Right lung (tissue), 5 donors: Measurements from ENCODE around the gene HPSE2. TPM values are rescaled to one million over a fixed set of nuclear protein-coding genes. Genes with fewer than 3 reads are reported as not detected.

Experiments
- DNase-seq, 2 donors: peaks; one replicate each; pipeline ENCODE4 v3.0.0-alpha.2; 2013
- polyA plus RNA-seq, 5 donors: library from polyadenylated mRNA; unstranded; fragments of 120-200 nt; gene quantifications; one replicate each; pipeline versions ENCODE4 v1.2.1 to v1.2.3, GENCODE V29; 2013; ENCODE audit warnings: inconsistent platforms in 1 of 5, low replicate concordance in 1 of 5; ENCODE audit not compliant: insufficient read length in 5 of 5, insufficient read depth in 1 of 5

Gene HPSE2
- polyA plus RNA-seq, 5 donors, result 11.9 to 19.1 (median 13.8) TPM

GRCh38 chr10:98694014-98694413, 541.6 kb downstream of the HPSE2 start:
- DNase-seq, result no peak

- DNase-seq, result no peak
These were observed 548.0 kb downstream of the HPSE2 start for GRCh38 chr10:98687685-98688084.

- DNase-seq, result no peak
These were observed 551.4 kb downstream of the HPSE2 start for GRCh38 chr10:98684019-98684899.

- DNase-seq, result no peak
These were observed 558.8 kb downstream of the HPSE2 start for GRCh38 chr10:98676895-98677294.

DNA sequence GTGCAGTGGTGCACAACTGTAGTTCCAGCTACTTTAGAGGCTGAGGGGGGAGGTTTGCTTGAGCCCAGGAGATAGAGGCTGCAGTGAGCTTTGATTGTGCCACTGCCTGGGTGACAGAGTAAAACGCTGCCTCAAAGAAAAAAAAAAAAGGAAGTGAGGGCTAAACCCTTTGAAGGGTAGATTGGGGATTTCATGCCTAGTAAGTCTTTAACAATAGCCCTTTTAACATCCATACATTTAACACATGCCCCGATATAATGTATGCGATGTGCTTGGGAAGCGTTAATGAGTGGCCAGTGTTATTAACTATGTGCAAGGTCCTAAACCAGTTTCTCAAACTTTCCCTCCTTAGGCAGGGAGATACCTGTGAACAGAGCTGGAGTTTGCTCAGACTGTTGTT, 559.8 kb downstream of the HPSE2 start:
- DNase-seq, result no peak

DNA sequence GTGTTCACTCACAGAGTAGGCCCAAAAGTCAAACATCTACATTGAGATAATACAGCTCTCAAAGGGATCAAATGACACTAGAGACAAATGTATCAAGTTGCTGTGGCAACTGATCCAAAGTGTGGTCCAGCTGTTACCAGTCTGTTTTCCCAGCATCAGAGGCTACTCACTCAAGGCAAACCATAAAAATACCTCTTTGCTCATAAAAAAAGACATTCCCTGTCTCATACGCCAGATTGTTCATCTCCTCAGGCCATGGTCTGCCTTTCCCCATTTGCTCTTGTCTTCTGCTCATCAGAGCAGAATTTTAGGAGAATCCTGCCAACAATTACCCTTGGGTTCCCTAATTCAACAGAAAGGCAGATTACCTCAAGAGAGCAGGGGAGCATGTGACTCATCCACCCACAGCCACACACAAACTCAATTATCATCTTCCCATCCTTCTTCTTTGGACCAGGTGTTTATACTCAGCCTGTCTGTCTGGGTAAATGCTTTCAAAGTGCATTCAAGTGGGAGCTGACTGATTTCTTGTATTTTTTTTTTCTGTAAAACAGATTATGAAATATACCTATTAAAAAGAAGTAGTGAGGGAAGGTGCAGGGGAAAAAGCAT, 562.4 kb downstream of the HPSE2 start:
- no peak for DNase-seq

GRCh38 chr10:98667081-98667480, 568.6 kb downstream of the HPSE2 start:
- no peak for DNase-seq

GRCh38 chr10:98666276-98666675, 569.4 kb downstream of the HPSE2 start:
- no peak for DNase-seq

DNA sequence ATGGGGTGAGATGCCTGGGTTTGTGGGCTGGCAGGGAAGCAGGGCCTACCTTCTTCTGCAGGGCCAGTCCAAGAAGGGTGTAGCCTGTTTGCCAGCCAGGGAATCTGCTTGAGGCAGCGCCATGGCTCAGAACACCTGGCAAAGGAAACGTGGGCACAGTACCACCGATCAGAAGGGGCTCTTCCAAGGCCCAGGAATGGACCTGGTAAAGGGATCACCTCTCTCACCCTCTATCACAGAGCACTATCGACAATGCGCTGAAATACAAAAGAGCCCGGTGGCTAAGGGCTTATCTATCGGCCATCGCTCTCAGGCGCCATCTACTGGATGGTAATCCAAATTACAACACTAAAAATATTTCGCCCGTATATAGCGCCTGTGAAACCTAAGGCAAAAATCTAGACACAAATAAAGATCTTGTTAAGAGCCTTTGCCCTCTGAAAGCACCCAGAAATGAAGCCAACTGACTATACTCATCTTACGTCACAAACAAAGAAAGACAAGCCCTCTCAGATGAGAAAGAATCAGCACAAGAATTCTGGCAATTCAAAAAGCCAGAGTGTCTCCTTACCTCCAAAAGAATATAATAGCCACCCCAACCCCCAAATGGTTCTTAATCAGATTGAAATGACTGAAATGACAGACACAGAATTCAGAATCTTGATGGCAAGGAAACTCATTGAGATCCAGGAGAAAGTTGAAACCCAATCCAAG, 571.2 kb downstream of the HPSE2 start:
- no peak for DNase-seq

DNA sequence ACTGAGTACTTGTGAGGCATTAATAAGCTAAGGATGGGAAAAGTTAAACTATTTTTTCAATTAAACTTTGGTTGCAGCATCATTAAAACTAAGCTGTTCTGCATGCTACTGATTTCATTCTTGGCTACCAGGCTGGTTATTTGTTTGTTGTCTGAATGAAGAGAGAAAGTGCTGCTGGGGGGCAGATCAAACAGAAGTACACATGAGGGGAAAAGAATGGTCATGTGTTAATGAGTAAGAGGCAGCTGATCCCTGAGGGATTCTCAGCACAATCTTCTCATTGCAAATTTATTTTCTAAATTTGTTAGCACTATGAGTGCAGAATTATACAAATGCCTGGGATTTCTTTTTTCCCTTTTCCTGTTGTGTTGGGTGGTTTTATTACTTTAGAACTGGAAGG, 575.7 kb downstream of the HPSE2 start:
- DNase-seq, result no peak

DNA sequence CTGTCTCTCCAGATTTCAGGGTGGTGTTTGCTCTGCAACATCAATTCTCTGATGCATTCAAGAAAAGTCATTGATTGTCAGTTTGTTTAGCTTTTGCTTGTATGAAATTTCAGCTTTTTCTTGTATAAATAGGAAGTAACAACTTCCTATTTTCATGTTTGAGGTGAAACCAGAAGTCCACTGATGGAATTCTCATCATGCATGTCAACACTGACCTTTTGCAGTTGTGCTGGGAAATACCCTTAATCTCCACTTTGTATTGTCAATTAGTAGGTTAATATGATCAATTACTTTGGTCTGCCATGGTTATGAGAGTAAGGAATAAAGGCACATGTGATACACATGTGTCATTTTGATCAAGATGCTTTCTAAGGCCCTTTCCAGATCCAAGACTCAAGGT, 580.2 kb downstream of the HPSE2 start:
- DNase-seq, result no peak

DNA sequence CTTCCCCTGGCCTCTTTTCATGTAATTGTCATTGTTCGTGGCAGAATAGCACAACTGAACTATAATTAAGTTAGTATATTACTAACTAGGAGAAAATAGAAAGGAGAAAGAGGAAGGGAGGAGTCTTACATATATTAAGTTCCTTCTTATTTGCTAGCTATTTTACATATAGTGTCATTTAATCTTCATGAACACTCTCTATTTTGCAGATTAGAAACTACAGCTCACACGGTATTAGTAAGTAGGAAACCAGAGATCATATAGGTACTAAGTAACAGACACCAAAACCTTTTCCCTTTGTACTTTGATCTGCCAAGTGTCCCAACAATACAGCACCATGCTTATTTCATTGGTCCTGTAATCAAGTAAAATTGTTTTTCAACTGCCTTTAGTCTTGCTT, 586.5 kb downstream of the HPSE2 start:
- DNase-seq, result no peak

- DNase-seq, result no peak
These were observed 588.4 kb downstream of the HPSE2 start for GRCh38 chr10:98646998-98647917.

GRCh38 chr10:98644466-98644865, 591.2 kb downstream of the HPSE2 start:
- DNase-seq, result no peak

DNA sequence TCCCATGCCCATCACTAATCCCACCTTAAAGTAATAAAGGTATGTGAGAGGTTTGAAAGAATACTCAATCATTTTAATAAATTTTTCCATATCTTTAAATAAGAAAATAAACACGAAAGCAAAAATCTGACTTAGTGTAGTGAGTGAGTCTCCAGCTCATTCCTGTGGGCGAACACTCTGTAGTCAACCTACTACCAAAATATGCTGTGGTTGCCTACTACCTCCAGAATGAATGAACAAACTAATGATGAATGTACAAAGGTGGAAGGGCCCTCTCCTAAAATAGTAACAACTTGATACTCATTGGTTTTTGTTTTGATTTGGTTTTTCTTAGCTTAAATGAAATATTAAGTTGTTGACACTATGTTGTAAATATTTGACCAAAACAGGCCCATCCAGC, 593.4 kb downstream of the HPSE2 start:
- DNase-seq, result no peak

GRCh38 chr10:98638920-98639319, 596.7 kb downstream of the HPSE2 start:
- no peak for DNase-seq

- no peak for DNase-seq
These were observed 598.7 kb downstream of the HPSE2 start for GRCh38 chr10:98636921-98637329.

DNA sequence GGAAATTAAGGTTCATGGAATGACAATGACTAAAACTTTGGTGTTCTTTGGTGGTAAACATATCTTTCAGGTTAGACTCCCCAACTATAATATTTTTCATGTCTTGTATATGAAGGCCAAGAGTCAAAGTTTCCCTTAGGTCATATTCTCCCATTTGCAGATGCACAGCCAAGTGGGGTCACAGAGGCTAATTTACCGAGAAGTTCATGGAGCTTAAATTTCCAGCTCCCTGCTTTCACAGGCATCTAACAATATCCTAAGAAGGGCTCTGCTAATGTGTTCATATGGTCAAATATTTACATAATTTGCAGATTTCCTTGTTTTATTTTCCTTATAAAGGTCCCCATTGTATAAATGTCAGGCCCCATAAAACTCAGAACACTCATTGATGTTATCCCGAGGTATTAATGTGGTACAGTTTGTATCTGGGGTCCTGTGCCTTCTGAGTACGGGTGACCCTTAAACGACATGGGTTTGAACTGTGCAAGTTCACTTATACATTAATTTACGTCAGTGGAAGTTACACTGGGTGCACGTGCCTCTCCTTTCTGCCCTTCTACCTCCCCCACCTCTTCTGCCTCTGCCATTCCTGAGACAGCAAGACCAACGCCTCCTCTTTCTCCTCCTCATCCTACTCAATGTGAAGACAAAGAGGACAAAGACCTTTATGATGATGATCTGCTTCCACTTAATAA, 603.0 kb downstream of the HPSE2 start:
- DNase-seq, result no peak

DNA sequence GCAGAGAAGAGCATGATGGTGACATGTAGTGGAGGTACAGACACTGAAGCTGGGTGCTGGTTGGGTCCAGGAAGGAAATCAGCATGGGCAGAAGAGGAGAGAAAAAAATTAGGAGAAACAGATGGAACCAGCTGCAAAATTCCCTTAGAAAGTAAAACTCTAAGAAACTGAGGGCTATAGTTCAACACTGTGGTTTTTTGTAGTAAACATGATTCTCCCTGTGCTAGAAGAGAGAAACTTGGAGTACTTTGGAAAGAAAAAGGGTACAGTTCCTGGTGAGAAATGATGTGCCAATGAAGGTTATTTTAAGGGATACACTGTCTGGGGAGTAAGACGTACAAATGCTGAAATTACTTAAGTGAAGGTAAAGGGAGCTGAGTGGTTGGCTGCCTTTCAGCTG, 607.4 kb downstream of the HPSE2 start:
- no peak for DNase-seq

DNA sequence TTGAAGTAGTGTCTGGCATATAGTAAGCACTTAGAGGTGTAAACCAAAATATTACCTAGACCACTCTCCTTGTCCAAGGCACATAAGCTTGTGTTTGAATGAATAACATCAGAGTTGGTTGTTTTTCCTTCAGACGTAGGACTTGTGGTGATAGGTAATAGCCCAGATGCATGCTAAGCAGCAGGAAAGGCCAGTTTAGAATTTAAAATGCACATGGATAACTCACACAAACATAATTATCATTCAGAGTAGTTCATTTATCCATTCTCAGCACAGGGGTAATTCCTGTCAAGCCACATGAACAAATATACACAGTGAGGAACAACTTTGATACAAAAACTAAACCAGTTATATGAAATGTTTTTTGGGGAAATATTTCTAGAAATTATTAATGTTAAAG, 607.9 kb downstream of the HPSE2 start:
- no peak for DNase-seq

- no peak for DNase-seq
These were observed 610.7 kb downstream of the HPSE2 start for GRCh38 chr10:98624963-98625362.
